DND-41 (cell line): ENCODE measurements around the gene SIRT3.
A peak's percentile ranks its signal among the peaks of the same experiment; 100 is the strongest.

Experiments used
- ATAC-seq: fragments of 200-7000 bp; cut with Tn5 transposase; 3 replicates; pipeline ENCODE4 v1.9.1; 2021; ENCODE audit warnings: low read depth; ENCODE audit not compliant: insufficient read depth
- DNase-seq: peaks from one replicate; pipeline ENCODE4 v3.0.0-alpha.2; 2020
- H2AFZ ChIP-seq: 2 replicates; pipeline ENCODE4 v1.6.0; 2012; ENCODE audit warnings: low read depth, low read length
- H3K27ac ChIP-seq: 2 replicates; pipeline ENCODE4 v1.5.1; 2012; ENCODE audit warnings: low read length, inconsistent platforms
- H3K27me3 ChIP-seq: fragments of 200-600 bp; sonication (generic); 2 replicates; pipeline ENCODE4 v1.6.0; 2012; ENCODE audit warnings: low read length, mild to moderate bottlenecking, inconsistent platforms; ENCODE audit not compliant: insufficient read depth, poor library complexity
- H3K36me3 ChIP-seq: 2 replicates; pipeline ENCODE4 v1.5.1; 2012; ENCODE audit warnings: low read length, inconsistent platforms; ENCODE audit not compliant: insufficient read depth
- H3K4me1 ChIP-seq: 2 replicates; pipeline ENCODE4 v1.5.1; 2012; ENCODE audit warnings: mild to moderate bottlenecking, low read length; ENCODE audit not compliant: insufficient read depth
- H3K4me2 ChIP-seq: 2 replicates; pipeline ENCODE4 v1.6.0; 2012; ENCODE audit warnings: mild to moderate bottlenecking, moderate library complexity, low read length, inconsistent platforms; ENCODE audit not compliant: insufficient read depth
- H3K4me3 ChIP-seq, 2 experiments: fragments of 200-600 bp in 1 of 2; shearing (Covaris generic) in 1 of 2; 2 replicates each; pipeline ENCODE4 v1.5.1; 2012 to 2016; ENCODE audit warnings: inconsistent platforms in 2 of 2, low read length in 2 of 2, mild to moderate bottlenecking in 2 of 2, low read depth in 1 of 2, moderate library complexity in 1 of 2
- H3K79me2 ChIP-seq: 2 replicates; pipeline ENCODE4 v1.6.0; 2012; ENCODE audit warnings: low read length, inconsistent platforms; ENCODE audit not compliant: insufficient read depth
- H3K9ac ChIP-seq: 2 replicates; pipeline ENCODE4 v1.6.0; 2012; ENCODE audit warnings: low read depth, mild to moderate bottlenecking, inconsistent platforms, low read length, moderate library complexity
- H3K9me3 ChIP-seq: 2 replicates; pipeline ENCODE4 v1.5.1; 2012; ENCODE audit warnings: low read length, moderate library complexity, mild to moderate bottlenecking, inconsistent platforms; ENCODE audit not compliant: insufficient read depth, severe bottlenecking
- H4K20me1 ChIP-seq: 2 replicates; pipeline ENCODE4 v1.6.0; 2012; ENCODE audit warnings: low read length; ENCODE audit not compliant: insufficient read depth
- EZH2 ChIP-seq: IDR thresholded peaks from 3 replicates; pipeline ENCODE4 v1.6.1; 2012; ENCODE audit warnings: borderline replicate concordance, low read depth, mild to moderate bottlenecking, moderate library complexity, low read length, inconsistent platforms; ENCODE audit not compliant: severe bottlenecking
- TF ChIP-seq, protein P1 (sequence below): IDR thresholded peaks from 2 replicates; pipeline ENCODE4 v1.5.1; 2012; ENCODE audit warnings: borderline replicate concordance, low read length, moderate library complexity, mild to moderate bottlenecking; ENCODE audit not compliant: poor library complexity, severe bottlenecking; ENCODE audit errors: extremely low read depth

The SIRT3 gene

GRCh38 chr11:208181-208916 lies 27.8 kb downstream of the SIRT3 start:
- ATAC-seq (peak; percentile 75), DNase-seq (peak; percentile 85)
- peak overlapping the region; percentile 91 for H3K9ac ChIP-seq
- H2AFZ ChIP-seq = peak overlapping the region; percentile 63
- peak overlapping the region; percentile 85 to 89 for H3K4me3 ChIP-seq
- H3K27ac ChIP-seq = peak overlapping the region; percentile 96
- peaks cover 70% of the 10 kb centered on the region for H4K20me1 ChIP-seq
- TF ChIP-seq EZH2 = no peak
- TF ChIP-seq, protein P1, sequence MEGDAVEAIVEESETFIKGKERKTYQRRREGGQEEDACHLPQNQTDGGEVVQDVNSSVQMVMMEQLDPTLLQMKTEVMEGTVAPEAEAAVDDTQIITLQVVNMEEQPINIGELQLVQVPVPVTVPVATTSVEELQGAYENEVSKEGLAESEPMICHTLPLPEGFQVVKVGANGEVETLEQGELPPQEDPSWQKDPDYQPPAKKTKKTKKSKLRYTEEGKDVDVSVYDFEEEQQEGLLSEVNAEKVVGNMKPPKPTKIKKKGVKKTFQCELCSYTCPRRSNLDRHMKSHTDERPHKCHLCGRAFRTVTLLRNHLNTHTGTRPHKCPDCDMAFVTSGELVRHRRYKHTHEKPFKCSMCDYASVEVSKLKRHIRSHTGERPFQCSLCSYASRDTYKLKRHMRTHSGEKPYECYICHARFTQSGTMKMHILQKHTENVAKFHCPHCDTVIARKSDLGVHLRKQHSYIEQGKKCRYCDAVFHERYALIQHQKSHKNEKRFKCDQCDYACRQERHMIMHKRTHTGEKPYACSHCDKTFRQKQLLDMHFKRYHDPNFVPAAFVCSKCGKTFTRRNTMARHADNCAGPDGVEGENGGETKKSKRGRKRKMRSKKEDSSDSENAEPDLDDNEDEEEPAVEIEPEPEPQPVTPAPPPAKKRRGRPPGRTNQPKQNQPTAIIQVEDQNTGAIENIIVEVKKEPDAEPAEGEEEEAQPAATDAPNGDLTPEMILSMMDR = no peak
- peaks cover 48% of the 10 kb centered on the region for H3K4me1 ChIP-seq
- H3K36me3 ChIP-seq = peaks cover 66% of the 10 kb centered on the region
- H3K4me2 ChIP-seq = peak overlapping the region; percentile 89
- H3K27me3 ChIP-seq = no peaks in the 10 kb centered on the region
- no peaks in the 10 kb centered on the region for H3K9me3 ChIP-seq
- H3K79me2 ChIP-seq = peaks cover 60% of the 10 kb centered on the region

GRCh38 chr11:207863-208180 lies 28.3 kb downstream of the SIRT3 start:
- Histone ChIP-seq H4K20me1 (peaks cover 69% of the 10 kb centered on the region), H3K36me3 (peaks cover 61% of the 10 kb centered on the region), H3K9me3 (no peaks in the 10 kb centered on the region), H3K4me2 (peak overlapping the region; percentile 89), H3K27me3 (no peaks in the 10 kb centered on the region), H3K4me1 (peaks cover 44% of the 10 kb centered on the region), H3K4me3 (peak overlapping the region; percentile 85 to 89), H3K9ac (peak overlapping the region; percentile 91), H3K79me2 (peaks cover 60% of the 10 kb centered on the region), H2AFZ (peak overlapping the region; percentile 63), H3K27ac (peak overlapping the region; percentile 96)
- ATAC-seq (peak; percentile 25), DNase-seq (no peak)
- no peak for TF ChIP-seq EZH2
- TF ChIP-seq, protein P1 = no peak

DNA sequence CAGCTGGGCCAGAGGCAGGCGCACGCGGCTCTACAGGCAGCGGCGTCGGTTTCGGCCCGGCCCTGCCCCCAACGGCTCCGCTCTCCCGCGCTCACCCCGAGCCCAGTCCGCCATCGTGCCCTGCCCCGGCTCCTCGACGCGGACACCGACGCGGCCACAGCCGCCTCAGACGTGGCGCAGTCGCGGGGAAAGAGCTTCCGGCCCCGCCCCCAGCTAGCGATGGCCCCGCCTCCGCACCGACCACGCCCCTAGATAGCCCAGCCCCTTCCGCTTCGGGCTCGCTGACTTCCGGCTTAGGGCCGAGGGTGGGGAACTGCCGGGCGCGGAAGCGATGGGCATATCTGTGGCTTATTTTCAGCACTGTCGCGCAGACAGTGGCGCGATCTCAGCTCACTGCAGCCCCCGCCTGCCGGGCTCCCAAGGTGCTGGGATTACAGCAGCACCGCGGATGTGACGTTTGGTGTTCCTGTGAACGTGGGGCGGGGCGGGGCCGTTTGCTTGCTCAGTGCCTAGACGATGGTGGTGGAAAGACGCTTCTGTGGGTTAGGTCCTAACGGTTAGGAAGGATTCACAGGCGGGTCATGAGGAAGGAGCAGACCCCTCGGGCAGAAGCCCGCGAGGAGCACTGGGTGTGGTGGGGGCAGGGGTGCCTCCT lies 28.8 kb downstream of the SIRT3 start, which contains the start of the genes BET1L and RIC8A:
BET1L (minus strand) TSS at position 192 of the 655 bp plus-strand sequence; CDS start at position 114, 78 bp downstream.
RIC8A (plus strand) TSS at position 501 of the 655 bp plus-strand sequence. CDS start 1,147 bp downstream, outside the sequence.
- Histone ChIP-seq H3K27me3 (no peaks in the 10 kb centered on the region), H3K4me1 (peaks cover 44% of the 10 kb centered on the region), H3K9me3 (no peaks in the 10 kb centered on the region), H3K36me3 (peaks cover 56% of the 10 kb centered on the region), H3K4me2 (peak within 1 kb of the TSS; percentile 96), H3K27ac (peak within 1 kb of the TSS; percentile 96), H3K79me2 (peaks cover 60% of the 10 kb centered on the region), H4K20me1 (peaks cover 64% of the 10 kb centered on the region), H3K4me3 (peak within 1 kb of the TSS; percentile 89 to 90), H3K9ac (peak within 1 kb of the TSS; percentile 91), H2AFZ (peak within 1 kb of the TSS; percentile 78)
- TF ChIP-seq, protein P1 = peak; percentile 7
- no peak for TF ChIP-seq EZH2
- DNase-seq (peak; percentile 98), ATAC-seq (peak; percentile 79)
